HPDE6-E6E7 (cell line): ENCODE measurements around the gene SARM1.

ENCODE experiments used
- DNase-seq: peaks from one replicate; pipeline ENCODE4 v3.0.0; 2011; ENCODE audit warnings: missing footprints; ENCODE audit errors: extremely low spot score

Gene SARM1

DNA sequence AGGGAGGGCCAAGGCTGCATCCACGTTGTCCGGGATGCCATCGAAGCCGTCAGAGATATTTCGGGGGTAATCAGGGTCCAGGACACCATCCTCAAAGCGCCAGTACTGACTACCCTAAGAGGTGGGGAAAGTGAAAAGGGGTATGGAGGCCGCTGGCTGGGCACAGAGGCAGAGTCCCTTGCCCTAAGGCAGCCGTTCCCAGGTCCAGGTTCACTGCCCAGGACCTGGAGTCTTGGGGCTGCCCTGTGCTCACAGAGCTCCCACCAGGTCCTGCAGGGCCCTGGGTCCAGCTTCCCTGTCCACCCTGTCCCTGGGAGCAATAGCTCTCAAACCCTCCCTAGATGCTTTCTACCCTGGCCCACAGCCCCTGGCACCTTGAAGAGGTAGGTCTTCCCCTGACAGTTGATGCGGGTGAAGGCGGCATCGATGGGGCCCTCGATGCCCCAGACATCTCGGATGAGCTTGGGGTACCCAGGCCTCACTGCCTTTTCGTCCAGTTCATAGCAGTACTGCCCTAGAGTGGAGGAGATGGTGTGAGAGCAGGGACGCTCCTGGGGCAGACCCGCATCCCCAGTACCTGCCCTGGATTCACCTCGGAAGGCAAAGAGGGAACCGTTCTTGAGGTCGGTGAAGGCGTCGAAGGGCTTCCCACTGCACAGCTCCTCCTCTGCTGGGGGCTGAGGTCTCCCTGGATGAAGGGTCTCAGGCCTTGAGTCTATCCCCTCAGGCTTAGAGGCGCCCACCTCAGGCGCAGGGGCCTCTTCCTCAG, 2.4 kb upstream of the SARM1 start:
- DNase-seq, result no peak

DNA sequence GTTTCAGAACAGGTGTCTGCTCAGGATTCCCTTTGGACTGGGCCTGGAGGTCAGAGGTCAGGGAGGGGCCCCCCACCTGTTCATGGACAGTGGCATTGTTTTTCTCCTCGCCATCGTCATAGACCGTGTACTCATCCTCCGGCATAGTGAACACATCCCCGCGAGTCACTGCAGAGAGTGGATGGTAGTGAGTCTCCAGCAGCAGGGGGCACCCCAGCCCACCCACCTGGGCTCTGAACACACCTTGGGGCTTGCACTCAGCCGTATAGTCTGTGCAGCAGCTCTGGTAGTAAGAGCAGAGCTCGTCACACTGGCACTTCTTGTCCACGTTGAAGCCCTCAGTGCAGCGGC, 1.8 kb upstream of the SARM1 start:
- no peak for DNase-seq

DNA sequence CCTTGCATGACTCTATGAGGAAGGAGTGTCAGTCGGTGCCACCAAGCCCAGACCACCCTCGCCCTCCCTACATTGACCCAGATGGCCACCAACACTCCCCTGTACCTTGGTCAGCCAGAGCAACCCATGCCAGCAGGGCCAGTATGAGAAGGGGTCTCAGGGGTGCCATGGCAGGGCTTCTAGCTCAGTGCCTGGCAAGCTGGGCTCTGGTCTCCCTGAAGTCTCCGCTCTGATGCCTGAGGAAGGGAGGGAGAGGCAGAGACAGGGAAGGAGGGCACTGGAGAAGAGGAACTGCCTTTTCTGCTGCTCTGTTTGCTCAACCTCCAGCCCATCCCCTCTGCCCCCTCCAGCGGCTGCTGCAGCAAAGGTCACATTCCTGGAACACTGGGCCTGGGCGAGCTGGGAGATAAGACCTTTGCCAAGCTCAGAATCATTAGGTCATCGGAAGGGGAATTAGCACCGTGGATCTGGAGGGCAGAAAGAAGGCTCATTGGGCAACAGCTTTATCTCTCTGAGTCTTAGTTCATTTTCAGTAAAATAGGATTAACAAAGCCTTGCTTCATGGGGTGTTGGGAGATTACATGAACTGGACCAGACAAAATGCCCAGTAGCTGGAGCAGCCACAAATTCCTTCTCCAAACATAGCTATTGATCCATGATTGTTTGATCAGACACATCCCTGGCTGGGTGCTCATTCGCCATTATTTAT, 1.3 kb upstream of the SARM1 start, which contains the start of gene VTN:
Gene VTN (minus strand): TSS at position 273 of the 709 bp plus-strand sequence. CDS start 104 bp downstream, at position 169.
- no peak for DNase-seq

DNA sequence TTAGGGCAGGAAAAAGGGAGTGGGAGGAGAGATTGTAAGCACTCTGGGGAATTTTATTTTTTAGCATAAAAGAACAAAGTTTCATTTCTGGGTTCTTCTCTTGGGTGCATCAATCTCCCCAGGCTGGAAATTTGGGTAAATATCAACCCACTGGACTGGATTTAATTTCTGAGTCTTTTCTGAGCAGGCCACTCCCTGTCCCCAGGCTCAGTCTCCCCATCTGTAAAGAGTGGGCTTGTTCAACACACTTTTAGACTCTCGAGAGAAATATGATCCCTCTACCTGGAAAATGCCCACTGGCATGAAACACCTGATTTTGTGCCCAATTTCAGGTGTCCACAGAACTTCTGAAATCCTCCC, 770 bp upstream of the SARM1 start:
- DNase-seq, result no peak

DNA sequence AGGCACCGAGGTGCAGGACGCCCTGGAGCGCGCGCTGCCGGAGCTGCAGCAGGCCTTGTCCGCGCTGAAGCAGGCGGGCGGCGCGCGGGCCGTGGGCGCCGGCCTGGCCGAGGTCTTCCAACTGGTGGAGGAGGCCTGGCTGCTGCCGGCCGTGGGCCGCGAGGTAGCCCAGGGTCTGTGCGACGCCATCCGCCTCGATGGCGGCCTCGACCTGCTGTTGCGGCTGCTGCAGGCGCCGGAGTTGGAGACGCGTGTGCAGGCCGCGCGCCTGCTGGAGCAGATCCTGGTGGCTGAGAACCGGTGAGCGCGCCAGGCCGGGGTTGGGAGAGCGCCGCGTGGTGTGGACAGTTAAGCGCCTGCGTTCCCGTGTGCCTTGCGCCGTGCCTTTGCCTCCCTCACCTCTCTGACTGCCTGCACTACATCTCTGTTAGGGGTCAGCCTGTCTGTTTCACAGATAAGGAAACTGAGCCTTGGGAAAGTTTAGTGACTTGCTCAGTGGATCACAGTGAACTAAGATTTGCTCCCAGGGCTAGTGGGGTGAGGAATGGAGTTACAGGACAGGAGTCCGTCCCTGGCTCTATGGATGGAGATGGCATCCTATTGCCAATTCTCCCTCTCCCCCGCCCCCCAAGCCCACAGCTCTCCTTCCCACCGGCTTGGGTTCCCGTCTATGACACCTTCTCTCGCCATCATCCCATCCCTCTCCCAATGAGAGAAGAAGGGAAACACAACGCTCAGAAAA, 880 bp downstream of the SARM1 start:
- DNase-seq, result no peak

DNA sequence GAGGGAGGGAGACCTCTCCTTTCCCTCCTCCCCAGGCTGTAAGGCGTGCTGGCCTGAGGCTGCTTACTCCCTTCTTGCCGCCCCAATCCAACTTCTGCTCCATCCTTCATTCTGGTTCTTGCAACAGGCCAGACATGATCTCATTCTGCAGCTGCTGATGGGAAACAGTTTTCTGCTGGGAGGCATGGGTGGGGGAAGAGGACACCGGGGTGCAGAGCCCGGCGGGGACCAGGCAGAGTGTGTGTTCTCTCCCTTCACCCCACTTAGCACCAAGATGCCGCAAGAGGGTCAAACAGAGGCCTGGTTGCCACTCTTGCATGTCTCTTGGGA, 1.4 kb downstream of the SARM1 start:
- DNase-seq, result no peak

DNA sequence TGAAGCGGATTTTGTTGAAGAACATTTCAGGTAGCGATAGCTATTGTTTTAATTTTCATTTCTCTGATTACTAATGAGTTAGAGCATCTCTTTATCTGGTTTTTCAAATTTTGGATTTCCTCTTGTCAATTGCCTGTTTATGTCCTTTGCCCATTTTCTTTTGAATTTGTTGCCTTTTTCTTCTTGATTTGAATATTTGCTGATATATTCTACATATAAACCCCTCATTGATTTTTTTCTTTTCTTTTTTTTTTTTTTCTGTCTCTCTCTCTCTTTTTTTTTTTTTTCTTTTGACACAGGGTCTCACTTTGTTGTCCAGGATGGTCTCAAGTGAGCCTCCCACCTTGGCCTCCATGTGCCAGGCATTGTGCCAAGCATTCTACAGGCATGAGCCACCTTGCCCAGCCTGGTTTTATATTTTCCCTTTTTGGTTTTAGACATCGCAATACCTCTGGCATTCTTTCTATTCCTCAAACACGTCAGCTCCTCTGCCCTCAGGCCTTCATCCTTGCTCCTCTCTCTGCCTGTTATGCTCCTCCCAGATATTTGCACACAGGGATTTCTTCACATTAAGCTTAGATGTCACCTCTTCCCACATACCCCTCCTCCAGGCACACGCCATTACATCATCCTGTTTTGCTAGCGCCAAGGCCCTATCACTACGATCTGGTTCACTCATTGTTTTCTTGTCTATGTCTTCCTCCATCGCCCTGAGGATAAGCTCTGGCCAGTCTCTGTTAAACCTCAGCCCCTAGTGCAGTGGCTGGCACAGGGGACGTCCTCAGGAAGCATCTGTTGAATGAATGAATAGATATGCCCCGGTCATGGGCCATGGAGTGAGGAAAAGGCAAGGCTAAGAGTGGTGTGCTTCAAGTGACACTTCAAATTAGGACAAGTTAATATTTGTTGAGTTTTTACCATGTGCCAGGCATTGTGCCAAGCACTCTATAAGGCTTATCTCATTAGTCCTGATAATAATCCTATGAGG, 8.6 kb downstream of the SARM1 start:
- DNase-seq, result peak; percentile 71

DNA sequence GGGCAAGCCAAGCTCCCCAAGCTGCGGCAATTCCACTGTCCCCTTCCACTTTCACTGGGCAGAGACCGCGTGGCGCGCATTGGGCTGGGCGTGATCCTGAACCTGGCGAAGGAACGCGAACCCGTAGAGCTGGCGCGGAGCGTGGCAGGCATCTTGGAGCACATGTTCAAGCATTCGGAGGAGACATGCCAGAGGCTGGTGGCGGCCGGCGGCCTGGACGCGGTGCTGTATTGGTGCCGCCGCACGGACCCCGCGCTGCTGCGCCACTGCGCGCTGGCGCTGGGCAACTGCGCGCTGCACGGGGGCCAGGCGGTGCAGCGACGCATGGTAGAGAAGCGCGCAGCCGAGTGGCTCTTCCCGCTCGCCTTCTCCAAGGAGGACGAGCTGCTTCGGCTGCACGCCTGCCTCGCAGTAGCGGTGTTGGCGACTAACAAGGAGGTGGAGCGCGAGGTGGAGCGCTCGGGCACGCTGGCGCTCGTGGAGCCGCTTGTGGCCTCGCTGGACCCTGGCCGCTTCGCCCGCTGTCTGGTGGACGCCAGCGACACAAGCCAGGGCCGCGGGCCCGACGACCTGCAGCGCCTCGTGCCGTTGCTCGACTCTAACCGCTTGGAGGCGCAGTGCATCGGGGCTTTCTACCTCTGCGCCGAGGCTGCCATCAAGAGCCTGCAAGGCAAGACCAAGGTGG, 9.8 kb downstream of the SARM1 start:
- DNase-seq, result no peak

DNA sequence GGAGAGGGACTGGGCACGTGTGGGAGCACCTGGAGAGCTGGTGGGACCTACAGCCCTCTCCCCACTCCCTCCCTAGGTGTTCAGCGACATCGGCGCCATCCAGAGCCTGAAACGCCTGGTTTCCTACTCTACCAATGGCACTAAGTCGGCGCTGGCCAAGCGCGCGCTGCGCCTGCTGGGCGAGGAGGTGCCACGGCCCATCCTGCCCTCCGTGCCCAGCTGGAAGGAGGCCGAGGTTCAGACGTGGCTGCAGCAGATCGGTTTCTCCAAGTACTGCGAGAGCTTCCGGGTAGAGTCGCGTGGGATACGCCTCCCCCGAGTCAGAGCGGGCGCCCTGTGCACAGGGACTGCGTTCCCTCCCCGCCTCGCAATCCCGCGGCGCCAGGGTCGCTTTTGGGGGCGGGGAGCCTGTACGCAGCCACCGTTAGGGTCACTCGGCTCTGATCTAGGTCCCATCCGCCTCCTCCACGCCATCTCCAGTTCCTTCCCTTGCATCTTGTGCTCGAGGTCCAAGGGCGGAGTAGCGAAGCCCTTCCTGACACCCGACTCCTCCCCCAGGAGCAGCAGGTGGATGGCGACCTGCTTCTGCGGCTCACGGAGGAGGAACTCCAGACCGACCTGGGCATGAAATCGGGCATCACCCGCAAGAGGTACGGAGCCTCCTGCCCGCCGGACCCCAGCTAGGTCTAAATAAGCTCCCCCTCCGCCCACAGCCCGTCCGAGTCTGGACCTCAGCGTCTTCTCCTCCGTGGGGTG, 13.0 kb downstream of the SARM1 start:
- DNase-seq, result no peak

DNA sequence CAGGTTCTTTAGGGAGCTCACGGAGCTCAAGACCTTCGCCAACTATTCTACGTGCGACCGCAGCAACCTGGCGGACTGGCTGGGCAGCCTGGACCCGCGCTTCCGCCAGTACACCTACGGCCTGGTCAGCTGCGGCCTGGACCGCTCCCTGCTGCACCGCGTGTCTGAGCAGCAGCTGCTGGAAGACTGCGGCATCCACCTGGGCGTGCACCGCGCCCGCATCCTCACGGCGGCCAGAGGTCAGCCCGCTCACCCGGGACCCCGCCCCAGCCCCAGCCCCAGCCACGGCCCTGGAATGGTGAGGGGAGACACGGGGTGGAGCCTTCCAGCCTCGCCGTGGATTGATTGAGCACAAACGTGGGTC, 13.5 kb downstream of the SARM1 start:
- DNase-seq, result no peak

DNA sequence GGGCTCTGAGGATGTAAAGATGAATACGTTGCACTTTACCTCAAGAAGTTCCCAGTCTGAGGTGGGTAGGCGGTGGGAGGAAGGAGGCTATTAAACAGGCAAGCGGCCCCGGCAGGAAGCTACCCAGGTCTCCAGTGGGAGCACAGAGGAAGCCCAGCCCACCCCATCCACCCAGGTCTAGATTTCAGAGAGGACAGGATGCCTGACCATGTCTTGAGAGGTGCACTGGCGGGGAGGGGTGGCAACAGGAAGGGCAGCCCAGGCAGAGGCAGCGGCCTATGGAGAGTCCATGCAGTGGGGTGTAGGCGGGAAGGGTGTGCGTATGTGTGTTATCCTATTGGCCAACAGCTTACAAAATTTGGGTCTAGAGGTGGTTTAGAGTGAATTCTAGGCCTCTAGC, 13.9 kb downstream of the SARM1 start:
- DNase-seq, result no peak

DNA sequence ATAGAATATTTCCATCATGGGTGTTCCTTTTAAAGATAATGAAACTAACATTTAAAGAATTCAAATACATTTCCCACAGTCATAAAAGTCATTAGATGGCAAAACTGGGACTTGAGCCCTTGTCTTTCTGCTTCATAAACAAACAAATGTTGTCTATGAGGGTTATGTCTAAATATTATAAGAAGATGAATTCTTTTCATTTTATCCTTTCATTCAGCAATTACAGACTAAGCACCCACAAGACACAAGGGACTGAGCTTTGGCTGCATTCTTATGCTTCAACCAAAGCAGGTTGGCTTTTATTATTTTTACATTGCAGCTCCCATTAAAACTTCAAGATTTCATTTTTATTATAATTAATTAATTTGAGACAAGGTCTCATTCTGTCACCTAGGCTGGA, 14.9 kb downstream of the SARM1 start:
- DNase-seq, result no peak

DNA sequence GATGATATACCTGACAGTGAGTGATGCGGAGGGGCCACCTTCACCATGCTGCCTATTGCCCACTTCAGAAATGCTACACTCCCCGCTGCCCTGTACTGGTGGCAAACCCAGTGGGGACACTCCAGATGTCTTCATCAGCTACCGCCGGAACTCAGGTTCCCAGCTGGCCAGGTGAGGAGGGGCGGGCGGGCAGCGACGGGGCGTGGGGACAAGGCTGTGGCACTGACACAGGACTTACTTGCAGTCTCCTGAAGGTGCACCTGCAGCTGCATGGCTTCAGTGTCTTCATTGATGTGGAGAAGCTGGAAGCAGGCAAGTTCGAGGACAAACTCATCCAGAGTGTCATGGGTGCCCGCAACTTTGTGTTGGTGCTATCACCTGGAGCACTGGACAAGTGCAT, 16.6 kb downstream of the SARM1 start:
- DNase-seq, result no peak

DNA sequence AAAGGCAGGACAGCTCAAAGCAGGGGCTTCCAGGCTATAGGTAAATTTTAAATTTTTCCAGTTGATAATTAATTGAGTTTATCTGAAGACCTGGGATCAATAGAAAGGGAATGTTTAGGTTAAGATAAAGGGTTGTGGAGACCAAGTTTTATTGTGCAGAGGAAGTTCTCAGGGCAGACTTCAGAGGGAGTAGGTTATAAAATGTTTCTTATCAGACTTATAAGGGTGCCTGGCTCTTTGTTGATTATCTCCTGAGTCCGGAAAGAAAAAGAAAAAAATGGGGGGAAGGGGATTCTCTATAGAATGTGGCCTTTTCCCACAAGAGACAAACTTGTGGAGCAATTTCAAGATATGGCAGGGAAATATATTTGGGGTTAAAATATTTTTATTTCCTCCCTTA, 18.6 kb downstream of the SARM1 start:
- no peak for DNase-seq

DNA sequence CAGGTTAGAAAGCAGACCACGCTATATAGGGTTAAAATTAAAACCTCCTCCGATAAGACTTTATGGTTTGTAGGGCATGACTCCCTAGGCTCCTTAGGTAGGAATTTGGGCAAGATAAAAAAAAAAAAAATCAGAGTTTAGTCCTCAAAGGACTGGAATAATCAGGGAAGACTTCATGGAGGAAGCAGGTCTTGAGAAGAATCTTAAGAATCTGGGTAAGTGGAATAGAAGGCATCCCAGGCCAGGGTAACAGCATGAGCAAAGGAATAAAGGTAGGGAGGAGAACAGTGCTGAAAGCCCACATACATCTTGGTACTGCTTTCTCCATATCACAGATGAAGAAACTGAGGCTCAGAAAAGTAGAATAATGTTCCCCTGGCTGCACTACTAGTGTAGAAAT, 19.1 kb downstream of the SARM1 start:
- no peak for DNase-seq

DNA sequence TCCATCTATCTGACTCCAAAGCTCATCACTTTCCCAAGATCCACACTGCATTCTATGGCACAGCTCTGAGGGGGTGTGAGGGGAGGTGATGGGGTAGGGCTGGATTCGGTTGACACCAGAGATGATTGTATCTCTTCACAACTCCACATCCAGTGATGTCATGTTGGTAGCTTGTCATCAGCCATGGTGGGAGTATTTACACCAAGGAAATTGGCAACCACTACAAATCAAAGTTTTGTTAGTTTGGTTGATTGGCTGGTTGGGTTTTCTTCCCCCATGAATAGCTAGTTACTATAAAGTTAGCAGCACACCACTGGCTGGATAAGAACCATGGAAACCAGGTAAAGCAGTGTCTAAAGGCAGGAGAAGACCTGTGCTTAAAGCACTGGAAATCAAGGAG, 19.5 kb downstream of the SARM1 start:
- DNase-seq, result no peak

DNA sequence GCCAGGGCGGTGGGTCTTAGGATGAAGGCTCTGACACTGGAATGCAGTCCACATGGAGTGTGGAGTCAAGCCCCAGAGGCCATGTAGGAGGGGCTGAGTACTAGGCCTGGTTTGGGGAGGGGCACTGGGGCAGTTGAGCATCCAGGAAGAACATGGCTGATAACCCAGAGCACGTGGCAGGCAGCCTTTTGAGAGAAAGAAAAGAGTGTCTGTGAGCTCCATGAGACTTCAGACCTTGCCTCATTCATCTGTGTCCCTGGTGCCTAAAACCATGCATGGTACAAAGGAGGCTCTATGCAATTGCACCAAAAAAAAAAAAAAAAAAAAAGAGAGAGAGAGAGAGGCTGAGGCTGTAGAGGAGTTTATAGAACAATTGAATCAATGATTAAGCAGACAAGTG, 19.9 kb downstream of the SARM1 start:
- no peak for DNase-seq

DNA sequence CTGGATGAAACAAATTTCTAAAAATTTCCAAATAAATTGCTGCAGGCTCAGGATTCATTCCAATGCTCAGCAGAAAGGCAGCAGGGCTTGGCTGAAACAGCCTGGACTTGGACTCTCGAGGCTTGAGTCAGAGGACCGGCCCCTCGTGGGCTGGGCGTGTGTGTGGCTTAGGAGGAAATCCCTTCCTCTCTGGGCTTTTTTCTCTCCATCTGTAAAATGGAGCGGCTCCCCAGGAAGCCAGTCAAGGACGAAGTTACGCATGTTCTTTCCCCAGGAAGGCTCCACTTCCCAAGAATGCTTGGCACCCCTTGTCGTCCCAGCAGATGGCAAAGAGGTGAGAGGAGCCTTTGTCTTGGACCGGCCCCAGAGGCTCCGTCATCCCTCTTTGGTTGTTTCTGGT, 21.0 kb downstream of the SARM1 start:
- DNase-seq, result no peak

DNA sequence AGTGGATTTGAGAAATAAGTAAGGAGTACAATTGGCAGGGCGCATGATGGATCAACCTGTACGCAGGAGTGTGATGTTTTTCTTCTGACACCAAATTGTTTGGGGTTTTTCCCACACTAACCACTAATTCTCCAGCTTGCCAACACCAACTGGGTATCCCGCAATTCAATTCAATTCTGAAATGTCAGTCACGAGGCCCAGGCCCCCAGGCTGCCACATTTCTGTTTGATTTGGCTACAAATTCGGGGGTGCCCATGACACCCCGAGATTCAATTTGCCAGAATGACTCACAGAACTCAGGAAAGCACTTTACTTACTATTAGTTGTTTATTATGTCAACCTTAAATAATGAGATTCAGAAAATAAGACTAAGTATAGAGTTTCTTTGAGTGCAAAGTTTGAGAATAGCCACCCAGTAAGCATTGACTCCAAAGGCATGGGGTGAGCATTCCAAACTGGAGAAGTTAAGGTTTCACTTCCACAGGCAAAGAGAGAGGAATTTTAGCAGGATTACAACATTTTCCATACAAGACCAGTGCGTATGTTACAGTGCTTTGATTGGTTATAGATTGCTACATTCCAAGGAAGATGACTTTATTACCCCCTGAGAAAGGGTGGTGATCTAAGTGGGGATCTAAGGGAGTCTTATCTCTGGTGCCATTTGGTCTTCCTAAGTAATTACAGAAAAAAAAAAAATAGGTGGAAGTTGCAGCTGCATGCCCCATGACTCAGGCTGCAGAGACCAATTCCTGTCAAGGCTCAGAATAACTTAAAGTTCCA, 23.0 kb downstream of the SARM1 start:
- no peak for DNase-seq

DNA sequence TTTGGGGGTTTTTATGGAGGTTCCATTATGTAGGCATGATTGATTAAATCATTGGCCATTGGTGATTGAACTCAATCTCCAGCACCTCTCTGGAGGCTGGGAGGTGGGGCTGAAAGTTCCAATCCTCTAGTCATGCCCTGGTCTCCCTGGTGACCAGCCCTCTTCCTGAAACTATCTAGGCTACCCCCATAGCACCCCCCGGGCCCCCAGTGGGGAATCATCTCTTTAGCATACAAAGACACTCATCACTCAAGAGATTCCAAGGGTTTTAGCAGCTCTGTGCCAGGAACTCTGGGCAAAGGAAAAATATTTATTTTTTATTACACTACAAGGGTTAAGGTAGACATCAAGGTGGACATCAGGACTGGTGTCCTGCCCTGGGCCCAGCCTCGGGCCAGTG, 23.9 kb downstream of the SARM1 start:
- DNase-seq, result no peak
